GM12874 (cell line): ENCODE results near the gene MTUS2.

Source experiments
- TF ChIP-seq, protein P1 (sequence below): IDR thresholded peaks from 2 replicates; pipeline ENCODE4 v1.5.1; 2011; ENCODE audit warnings: low read depth, mild to moderate bottlenecking, control low read depth, low read length, moderate library complexity; ENCODE audit not compliant: insufficient read depth

The MTUS2 gene

DNA sequence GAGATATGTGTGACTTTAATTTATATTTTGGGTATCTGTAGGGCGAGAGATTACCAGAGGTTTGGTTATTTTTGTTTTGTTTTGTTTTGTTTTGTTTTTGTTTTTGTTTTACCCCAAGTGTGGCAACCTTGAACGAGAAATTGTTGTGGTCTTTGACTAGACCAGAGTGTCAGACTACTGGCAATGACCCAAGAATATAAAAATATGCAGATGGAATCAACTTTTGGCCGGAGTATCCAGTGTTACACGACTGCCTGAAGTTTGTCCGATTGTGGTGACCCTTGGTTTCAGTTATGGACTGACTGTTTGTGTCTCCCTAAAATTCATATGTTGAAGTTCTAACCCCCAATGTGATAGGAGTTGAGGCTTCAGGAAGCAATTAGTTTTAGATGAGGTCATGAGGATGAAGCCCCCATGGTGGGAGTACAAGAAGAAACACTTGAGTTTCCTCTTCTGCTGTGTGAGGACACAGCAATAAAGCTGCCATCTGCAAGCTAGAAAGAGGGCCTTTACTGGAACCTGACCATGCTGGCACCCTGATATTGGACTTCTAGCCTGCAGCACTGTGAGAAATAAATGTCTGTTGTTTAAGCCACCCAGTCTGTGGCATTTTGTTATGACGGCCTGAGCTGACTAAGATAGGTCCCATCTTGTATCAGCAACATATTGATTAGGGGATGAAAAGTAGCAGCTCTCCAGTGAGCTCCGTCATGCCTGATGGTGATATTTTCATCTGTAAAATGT is 261.7 kb downstream of the MTUS2 start:
- TF ChIP-seq, protein P1, sequence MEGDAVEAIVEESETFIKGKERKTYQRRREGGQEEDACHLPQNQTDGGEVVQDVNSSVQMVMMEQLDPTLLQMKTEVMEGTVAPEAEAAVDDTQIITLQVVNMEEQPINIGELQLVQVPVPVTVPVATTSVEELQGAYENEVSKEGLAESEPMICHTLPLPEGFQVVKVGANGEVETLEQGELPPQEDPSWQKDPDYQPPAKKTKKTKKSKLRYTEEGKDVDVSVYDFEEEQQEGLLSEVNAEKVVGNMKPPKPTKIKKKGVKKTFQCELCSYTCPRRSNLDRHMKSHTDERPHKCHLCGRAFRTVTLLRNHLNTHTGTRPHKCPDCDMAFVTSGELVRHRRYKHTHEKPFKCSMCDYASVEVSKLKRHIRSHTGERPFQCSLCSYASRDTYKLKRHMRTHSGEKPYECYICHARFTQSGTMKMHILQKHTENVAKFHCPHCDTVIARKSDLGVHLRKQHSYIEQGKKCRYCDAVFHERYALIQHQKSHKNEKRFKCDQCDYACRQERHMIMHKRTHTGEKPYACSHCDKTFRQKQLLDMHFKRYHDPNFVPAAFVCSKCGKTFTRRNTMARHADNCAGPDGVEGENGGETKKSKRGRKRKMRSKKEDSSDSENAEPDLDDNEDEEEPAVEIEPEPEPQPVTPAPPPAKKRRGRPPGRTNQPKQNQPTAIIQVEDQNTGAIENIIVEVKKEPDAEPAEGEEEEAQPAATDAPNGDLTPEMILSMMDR, result no peak

- TF ChIP-seq, protein P1, result no peak
Measured at GRCh38 chr13:29099781-29100406, 279.8 kb downstream of the MTUS2 start.

GRCh38 chr13:29100758-29101157 is 280.6 kb downstream of the MTUS2 start:
- TF ChIP-seq, protein P1, result no peak

DNA sequence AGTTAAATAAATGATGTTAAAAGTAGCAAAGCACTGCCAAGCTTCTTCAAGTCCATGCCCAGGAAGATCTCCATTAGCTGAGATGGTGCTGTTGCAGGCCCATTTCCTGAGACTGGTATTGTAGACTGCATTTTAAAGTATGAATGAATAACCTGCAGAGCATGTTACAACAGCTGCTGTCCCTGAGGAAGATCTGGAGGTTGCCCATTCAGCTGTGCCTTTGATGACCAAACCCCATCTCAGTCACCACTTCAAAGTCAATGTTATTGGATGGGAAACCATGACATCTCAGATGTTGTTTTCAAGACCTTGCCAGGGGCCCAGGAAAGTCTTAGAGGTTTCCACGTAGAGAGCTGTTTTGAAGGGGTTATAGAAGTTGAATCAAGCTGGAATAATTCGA is 281.3 kb downstream of the MTUS2 start:
- TF ChIP-seq, protein P1, result no peak

DNA sequence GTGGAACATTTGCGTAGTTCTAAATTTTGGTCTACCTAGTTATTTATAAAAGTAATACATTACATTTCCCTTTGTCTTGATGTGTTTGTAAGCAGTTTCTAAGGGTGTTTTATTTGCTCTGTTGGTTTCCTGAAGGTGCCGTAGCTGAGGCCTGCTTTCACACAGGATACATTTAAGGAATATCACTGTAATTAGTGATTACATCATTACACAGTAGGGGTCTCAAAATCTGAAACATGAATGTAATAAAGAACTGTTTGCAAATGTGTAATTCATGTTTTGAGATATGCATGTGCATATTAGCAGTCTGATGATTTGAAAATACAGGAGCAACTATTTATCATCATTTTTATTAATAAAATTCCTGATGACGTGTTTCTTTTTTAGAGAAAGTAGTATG is 281.8 kb downstream of the MTUS2 start:
- TF ChIP-seq, protein P1, result no peak

GRCh38 chr13:29103065-29103800 is 283.1 kb downstream of the MTUS2 start:
- TF ChIP-seq, protein P1, result no peak

- TF ChIP-seq, protein P1, result no peak
Measured at GRCh38 chr13:29104461-29104860, 284.3 kb downstream of the MTUS2 start.
